ENCODE measurements around the gene KAZN. TPM values are rescaled to one million over a fixed set of nuclear protein-coding genes. Genes with fewer than 3 reads are reported as not detected.

Gene KAZN
- total and polyA plus RNA-seq, 4 donors = 7.6 to 18.8 (median 11.2) TPM

- 94 to 95% methylated on average over 13 of the region's 13 CpGs for WGBS, 2 donors
- no peak for ATAC-seq (ENCODE audit: insufficient read depth, low FRiP score)
- Histone ChIP-seq H3K9me3 (ENCODE audit: control insufficient read depth in 4 of 4, insufficient read depth in 3 of 4, low read length in 3 of 4) (no peaks in the 10 kb centered on the region), H3K27ac (ENCODE audit: low read depth in 1 of 2, low read length in 1 of 2) (no peak overlapping the region), H3K9ac (ENCODE audit: insufficient read depth in 1 of 2, low read length in 2 of 2) (no peak overlapping the region), H3K36me3 (ENCODE audit: control insufficient read depth in 4 of 4, insufficient read depth in 4 of 4, low read length in 4 of 4) (no peaks in the 10 kb centered on the region), H3K4me3 (no peak overlapping the region), H3K4me1 (ENCODE audit: control insufficient read depth in 5 of 5, insufficient read depth in 5 of 5, low read length in 5 of 5) (no peaks in the 10 kb centered on the region), H3K27me3 (ENCODE audit: control insufficient read depth in 3 of 3, insufficient read depth in 3 of 3, low read length in 2 of 3) (no peaks in the 10 kb centered on the region)
- TF ChIP-seq CTCF (IDR thresholded peaks at IDR 0.05; ENCODE audit: control extremely low read depth, extremely low read depth) = no peak
- DNase-seq = no peak
Observed at GRCh38 chr1:14903922-14904321, 305.4 kb downstream of the KAZN start.

GRCh38 chr1:14906665-14907064, 308.2 kb downstream of the KAZN start:
- no peak for ATAC-seq (ENCODE audit: insufficient read depth, low FRiP score)
- Histone ChIP-seq H3K36me3 (ENCODE audit: control insufficient read depth in 4 of 4, insufficient read depth in 4 of 4, low read length in 4 of 4) (no peaks in the 10 kb centered on the region), H3K27me3 (ENCODE audit: control insufficient read depth in 3 of 3, insufficient read depth in 3 of 3, low read length in 2 of 3) (no peaks in the 10 kb centered on the region), H3K4me1 (ENCODE audit: control insufficient read depth in 5 of 5, insufficient read depth in 5 of 5, low read length in 5 of 5) (peaks cover 0 to 12% (median 5%) of the 10 kb centered on the region in 5 donors), H3K9ac (ENCODE audit: insufficient read depth in 1 of 2, low read length in 2 of 2) (no peak overlapping the region), H3K9me3 (ENCODE audit: control insufficient read depth in 4 of 4, insufficient read depth in 3 of 4, low read length in 3 of 4) (no peaks in the 10 kb centered on the region), H3K27ac (ENCODE audit: low read depth in 1 of 2, low read length in 1 of 2) (no peak overlapping the region), H3K4me3 (no peak overlapping the region)
- WGBS, 2 donors = 96 to 97% methylated on average over 6 of the region's 6 CpGs
- no peak for TF ChIP-seq CTCF (IDR thresholded peaks at IDR 0.05; ENCODE audit: control extremely low read depth, extremely low read depth)
- no peak for DNase-seq

- 90 to 93% methylated on average over 5 of the region's 5 CpGs for WGBS, 2 donors
- ATAC-seq (ENCODE audit: insufficient read depth, low FRiP score) = no peak
Observed at GRCh38 chr1:14907416-14907815, 308.9 kb downstream of the KAZN start.

More at GRCh38 chr1:14907416-14907815, 308.9 kb downstream of the KAZN start:
- Histone ChIP-seq H3K9me3 (ENCODE audit: control insufficient read depth in 4 of 4, insufficient read depth in 3 of 4, low read length in 3 of 4) (no peaks in the 10 kb centered on the region), H3K36me3 (ENCODE audit: control insufficient read depth in 4 of 4, insufficient read depth in 4 of 4, low read length in 4 of 4) (no peaks in the 10 kb centered on the region), H3K9ac (ENCODE audit: insufficient read depth in 1 of 2, low read length in 2 of 2) (no peak overlapping the region), H3K27ac (ENCODE audit: low read depth in 1 of 2, low read length in 1 of 2) (no peak overlapping the region), H3K4me3 (no peak overlapping the region), H3K27me3 (ENCODE audit: control insufficient read depth in 3 of 3, insufficient read depth in 3 of 3, low read length in 2 of 3) (no peaks in the 10 kb centered on the region), H3K4me1 (ENCODE audit: control insufficient read depth in 5 of 5, insufficient read depth in 5 of 5, low read length in 5 of 5) (peaks cover 0 to 12% (median 5%) of the 10 kb centered on the region in 5 donors)
- TF ChIP-seq CTCF (IDR thresholded peaks at IDR 0.05; ENCODE audit: control extremely low read depth, extremely low read depth) = no peak
- DNase-seq = no peak

Data from lung (tissue), 12 donors.